Measurements from ENCODE around the gene PPP3CA.
A peak's percentile ranks its signal among the peaks of the same experiment; 100 is the strongest.

PPP3CA gene

GRCh38 chr4:101227715-101228114 is 119.6 kb downstream of the PPP3CA start:
- H3K27me3 Mint-ChIP-seq: no peaks in the 10 kb centered on the region
- H3K36me3 Mint-ChIP-seq: peaks cover 2% of the 10 kb centered on the region
- H3K9me3 Mint-ChIP-seq: peaks cover 4% of the 10 kb centered on the region
- no peak overlapping the region for H3K4me3 Mint-ChIP-seq
- H3K4me1 Mint-ChIP-seq: peaks cover 47% of the 10 kb centered on the region
- no peak overlapping the region for H3K27ac Mint-ChIP-seq

GRCh38 chr4:101224358-101225218 is 122.7 kb downstream of the PPP3CA start:
- peaks cover 33% of the 10 kb centered on the region for H3K4me1 Mint-ChIP-seq
- H3K27me3 Mint-ChIP-seq: no peaks in the 10 kb centered on the region
- peaks cover 2% of the 10 kb centered on the region for H3K36me3 Mint-ChIP-seq
- no peak overlapping the region for H3K4me3 Mint-ChIP-seq
- no peak overlapping the region for H3K27ac Mint-ChIP-seq
- H3K9me3 Mint-ChIP-seq: peaks cover 4% of the 10 kb centered on the region

DNA sequence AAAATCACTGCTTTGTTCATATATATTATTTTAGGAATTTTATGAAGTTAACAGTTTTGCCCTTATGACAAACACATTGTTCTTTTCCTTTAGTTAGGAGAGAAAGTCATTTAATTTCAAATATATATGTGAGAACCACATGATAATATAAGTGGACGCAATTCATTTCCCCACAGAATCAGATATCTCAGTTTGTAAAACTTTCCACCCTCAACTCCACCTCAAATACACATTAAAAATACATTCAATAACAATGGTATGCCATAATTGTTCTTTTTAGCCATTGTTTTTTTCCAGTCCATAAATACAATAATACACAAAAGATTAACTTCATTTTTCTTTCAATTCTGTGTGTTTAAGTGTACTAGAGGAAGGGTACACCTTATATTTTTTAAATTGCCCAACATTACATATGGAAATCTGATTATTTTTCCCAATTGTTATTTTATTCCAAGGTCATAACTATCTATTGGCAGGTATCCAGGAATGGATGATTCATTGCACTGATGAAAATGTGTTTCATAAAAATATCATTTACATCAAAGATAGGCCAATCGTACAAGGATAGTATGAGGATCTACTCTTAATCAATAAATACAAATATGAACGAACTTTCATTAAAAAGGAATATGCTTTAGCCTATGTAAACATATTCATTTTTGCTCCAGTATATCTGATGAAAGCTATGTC is 125.0 kb downstream of the PPP3CA start:
- H3K9me3 Mint-ChIP-seq: no peaks in the 10 kb centered on the region
- H3K27me3 Mint-ChIP-seq: no peaks in the 10 kb centered on the region
- no peak overlapping the region for H3K4me3 Mint-ChIP-seq
- peaks cover 31% of the 10 kb centered on the region for H3K4me1 Mint-ChIP-seq
- H3K36me3 Mint-ChIP-seq: no peaks in the 10 kb centered on the region
- no peak overlapping the region for H3K27ac Mint-ChIP-seq

GRCh38 chr4:101221294-101221693 is 126.0 kb downstream of the PPP3CA start:
- H3K4me1 Mint-ChIP-seq: peaks cover 31% of the 10 kb centered on the region
- no peak overlapping the region for H3K27ac Mint-ChIP-seq
- H3K27me3 Mint-ChIP-seq: no peaks in the 10 kb centered on the region
- no peaks in the 10 kb centered on the region for H3K36me3 Mint-ChIP-seq
- H3K4me3 Mint-ChIP-seq: no peak overlapping the region
- H3K9me3 Mint-ChIP-seq: no peaks in the 10 kb centered on the region

- no peak overlapping the region for H3K27ac Mint-ChIP-seq
- no peaks in the 10 kb centered on the region for H3K36me3 Mint-ChIP-seq
- H3K4me1 Mint-ChIP-seq: peaks cover 19% of the 10 kb centered on the region
- no peak overlapping the region for H3K4me3 Mint-ChIP-seq
- no peaks in the 10 kb centered on the region for H3K9me3 Mint-ChIP-seq
- no peaks in the 10 kb centered on the region for H3K27me3 Mint-ChIP-seq
Measured at GRCh38 chr4:101218894-101219293, 128.4 kb downstream of the PPP3CA start.

GRCh38 chr4:101218346-101218745 is 129.0 kb downstream of the PPP3CA start:
- no peak overlapping the region for H3K4me3 Mint-ChIP-seq
- H3K27me3 Mint-ChIP-seq: no peaks in the 10 kb centered on the region
- peaks cover 14% of the 10 kb centered on the region for H3K4me1 Mint-ChIP-seq
- H3K27ac Mint-ChIP-seq: no peak overlapping the region
- no peaks in the 10 kb centered on the region for H3K9me3 Mint-ChIP-seq
- H3K36me3 Mint-ChIP-seq: no peaks in the 10 kb centered on the region

DNA sequence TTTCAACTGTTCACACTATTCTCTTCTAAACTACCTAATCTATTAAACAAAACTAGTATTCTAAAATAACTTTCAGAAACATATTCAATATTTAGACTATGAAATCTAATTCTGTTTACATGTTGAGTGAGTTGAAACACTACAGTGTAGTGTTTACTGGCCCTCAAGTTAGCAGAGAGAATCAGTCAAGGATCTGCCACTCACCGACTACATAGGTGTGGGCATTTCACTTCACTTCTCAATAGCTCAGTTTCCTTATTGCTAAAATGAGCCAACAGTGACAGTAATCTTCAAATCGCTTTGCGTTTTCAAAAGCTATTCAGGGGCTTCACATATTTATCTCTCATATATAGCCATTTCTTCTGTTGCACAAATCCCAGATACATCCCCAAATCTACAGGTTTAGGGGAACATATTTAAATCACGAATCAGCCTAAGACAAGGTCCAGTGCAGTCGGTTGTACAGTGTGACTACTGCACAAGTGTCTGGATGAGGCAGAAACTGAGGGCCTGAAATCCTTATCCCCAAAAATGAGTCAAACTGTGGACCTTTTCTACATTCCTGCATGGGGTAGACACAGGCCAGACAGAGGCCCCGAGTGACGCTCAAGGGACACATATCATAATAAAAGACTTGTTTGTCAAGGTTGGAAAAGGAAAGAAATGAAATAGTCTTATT is 129.8 kb downstream of the PPP3CA start:
- no peak overlapping the region for H3K27ac Mint-ChIP-seq
- no peaks in the 10 kb centered on the region for H3K27me3 Mint-ChIP-seq
- no peak overlapping the region for H3K4me3 Mint-ChIP-seq
- H3K36me3 Mint-ChIP-seq: no peaks in the 10 kb centered on the region
- peaks cover 8% of the 10 kb centered on the region for H3K4me1 Mint-ChIP-seq
- H3K9me3 Mint-ChIP-seq: no peaks in the 10 kb centered on the region

GRCh38 chr4:101211146-101211553 is 136.2 kb downstream of the PPP3CA start:
- no peak overlapping the region for H3K27ac Mint-ChIP-seq
- H3K27me3 Mint-ChIP-seq: no peaks in the 10 kb centered on the region
- no peaks in the 10 kb centered on the region for H3K9me3 Mint-ChIP-seq
- no peak overlapping the region for H3K4me3 Mint-ChIP-seq
- peaks cover 23% of the 10 kb centered on the region for H3K4me1 Mint-ChIP-seq
- no peaks in the 10 kb centered on the region for H3K36me3 Mint-ChIP-seq

DNA sequence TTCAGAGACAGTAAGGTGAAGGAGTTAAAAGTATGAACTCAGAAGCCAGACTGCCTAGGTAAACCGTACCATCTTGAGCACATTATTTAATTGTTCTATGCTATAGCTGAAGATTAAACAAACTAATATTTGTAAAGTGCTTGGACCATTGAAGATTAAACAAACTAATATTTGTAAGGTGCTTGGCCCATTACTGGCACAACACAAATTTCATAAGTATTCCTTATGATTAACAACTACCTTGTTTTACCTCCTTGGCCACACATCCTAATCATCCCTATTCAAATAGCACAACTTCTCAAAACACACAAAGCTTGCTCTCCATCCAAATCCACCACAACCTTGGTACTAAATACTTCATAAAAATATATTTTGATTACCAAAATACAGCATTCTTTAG is 137.0 kb downstream of the PPP3CA start:
- peaks cover 31% of the 10 kb centered on the region for H3K4me1 Mint-ChIP-seq

DNA sequence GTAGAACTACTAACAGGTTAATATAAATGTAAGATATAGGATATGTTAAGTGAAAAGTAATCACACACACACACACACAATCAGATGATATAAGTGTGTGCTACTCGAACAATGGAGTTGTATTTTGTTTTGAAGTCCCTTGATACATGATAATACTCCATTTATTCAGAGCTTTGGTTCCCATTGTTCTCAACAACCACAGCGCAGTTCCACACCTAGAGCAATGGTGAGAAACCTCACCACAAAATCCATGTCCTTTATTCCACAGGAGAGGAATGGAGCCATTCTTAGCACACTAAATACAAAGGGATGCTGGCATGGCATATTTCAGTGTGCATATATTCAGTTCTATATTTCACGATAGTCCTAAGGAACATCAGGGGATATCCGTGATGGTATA is 139.2 kb downstream of the PPP3CA start:
- no peaks in the 10 kb centered on the region for H3K36me3 Mint-ChIP-seq
- no peak overlapping the region for H3K4me3 Mint-ChIP-seq
- peaks cover 32% of the 10 kb centered on the region for H3K4me1 Mint-ChIP-seq
- no peaks in the 10 kb centered on the region for H3K27me3 Mint-ChIP-seq
- no peaks in the 10 kb centered on the region for H3K9me3 Mint-ChIP-seq
- no peak overlapping the region for H3K27ac Mint-ChIP-seq

More for the DNA sequence above, 137.0 kb downstream of the PPP3CA start:
- Mint-ChIP-seq H3K27ac (no peak overlapping the region), H3K27me3 (no peaks in the 10 kb centered on the region), H3K36me3 (no peaks in the 10 kb centered on the region), H3K4me3 (no peak overlapping the region), H3K9me3 (no peaks in the 10 kb centered on the region)

GRCh38 chr4:101205916-101206315 is 141.4 kb downstream of the PPP3CA start:
- H3K27me3 Mint-ChIP-seq: no peaks in the 10 kb centered on the region
- no peaks in the 10 kb centered on the region for H3K36me3 Mint-ChIP-seq
- H3K27ac Mint-ChIP-seq: peak overlapping the region; percentile 2
- H3K9me3 Mint-ChIP-seq: no peaks in the 10 kb centered on the region
- H3K4me3 Mint-ChIP-seq: peak overlapping the region; percentile 34
- peaks cover 27% of the 10 kb centered on the region for H3K4me1 Mint-ChIP-seq

DNA sequence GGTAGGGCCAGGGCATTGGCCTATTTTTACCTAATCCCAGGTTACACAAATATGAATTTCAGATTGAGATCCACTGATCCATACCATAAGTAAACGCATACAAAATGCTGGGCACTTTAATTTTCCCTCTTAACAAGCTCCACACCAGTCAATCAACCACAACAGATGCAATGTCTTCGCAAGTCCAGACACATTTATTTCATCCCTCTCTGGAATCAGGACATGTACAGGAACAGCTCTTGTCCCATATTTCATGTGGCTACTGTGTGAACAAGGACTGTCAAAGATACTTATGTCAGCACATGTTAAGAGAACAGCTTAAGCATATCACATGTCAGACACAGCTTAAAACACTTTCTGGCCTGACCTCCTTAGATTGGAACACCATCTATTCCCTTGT is 145.9 kb downstream of the PPP3CA start:
- no peak overlapping the region for H3K4me3 Mint-ChIP-seq
- peaks cover 37% of the 10 kb centered on the region for H3K4me1 Mint-ChIP-seq
- no peaks in the 10 kb centered on the region for H3K36me3 Mint-ChIP-seq
- no peaks in the 10 kb centered on the region for H3K9me3 Mint-ChIP-seq
- H3K27me3 Mint-ChIP-seq: no peaks in the 10 kb centered on the region
- no peak overlapping the region for H3K27ac Mint-ChIP-seq

- peaks cover 28% of the 10 kb centered on the region for H3K4me1 Mint-ChIP-seq
- H3K27ac Mint-ChIP-seq: no peak overlapping the region
- H3K9me3 Mint-ChIP-seq: no peaks in the 10 kb centered on the region
- no peaks in the 10 kb centered on the region for H3K27me3 Mint-ChIP-seq
- no peak overlapping the region for H3K4me3 Mint-ChIP-seq
- H3K36me3 Mint-ChIP-seq: peaks cover 4% of the 10 kb centered on the region
Measured at GRCh38 chr4:101200561-101200960, 146.8 kb downstream of the PPP3CA start.

GRCh38 chr4:101199507-101200285 is 147.6 kb downstream of the PPP3CA start:
- H3K4me1 Mint-ChIP-seq: peaks cover 25% of the 10 kb centered on the region
- H3K4me3 Mint-ChIP-seq: no peak overlapping the region
- no peak overlapping the region for H3K27ac Mint-ChIP-seq
- no peaks in the 10 kb centered on the region for H3K27me3 Mint-ChIP-seq
- peaks cover 4% of the 10 kb centered on the region for H3K36me3 Mint-ChIP-seq
- no peaks in the 10 kb centered on the region for H3K9me3 Mint-ChIP-seq

DNA sequence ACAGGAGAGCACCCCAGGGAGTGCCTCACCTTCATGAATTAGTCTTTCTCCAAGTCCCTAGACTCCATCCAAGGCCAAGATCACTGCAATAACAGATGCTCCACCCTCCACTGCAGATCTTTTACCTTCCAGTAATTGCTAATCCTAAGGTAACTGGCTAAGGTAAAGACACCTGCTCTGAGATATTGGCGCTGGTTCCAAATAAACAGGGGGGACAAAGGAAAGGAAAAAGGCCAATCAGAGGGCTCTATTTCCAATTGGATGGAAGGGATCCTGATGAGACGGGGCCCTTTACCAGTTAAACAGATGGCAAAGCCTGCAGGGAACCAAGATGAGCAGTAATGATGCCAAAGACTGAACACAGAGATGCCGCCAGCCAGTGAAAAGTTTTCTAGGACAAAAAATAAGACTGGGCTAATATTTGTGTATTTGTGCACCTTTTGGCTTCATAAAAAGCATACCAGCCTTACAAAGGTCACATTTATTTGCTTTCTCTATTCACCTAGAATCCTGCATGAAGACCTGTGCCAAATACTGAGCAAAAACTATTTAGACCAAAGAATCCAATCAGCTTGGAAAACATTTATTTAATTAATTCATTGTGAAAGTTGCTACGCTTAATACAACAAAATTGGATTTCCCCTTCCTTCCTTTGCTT is 148.5 kb downstream of the PPP3CA start:
- Mint-ChIP-seq H3K4me1 (peaks cover 25% of the 10 kb centered on the region), H3K4me3 (no peak overlapping the region), H3K27me3 (no peaks in the 10 kb centered on the region), H3K9me3 (no peaks in the 10 kb centered on the region), H3K27ac (no peak overlapping the region), H3K36me3 (peaks cover 4% of the 10 kb centered on the region)
